Gastroesophageal sphincter (tissue), 3 donors: ENCODE results near the gene NGEF.

Experiments
- CTCF ChIP-seq, 4 experiments: fragments of 200-600 bp in 2 of 4; fragments of 450-650 bp in 2 of 4; sonication (generic) in 1 of 4; IDR thresholded peaks; one replicate each; pipeline ENCODE4 v1.5.1; 2017 to 2019; ENCODE audit warnings: antibody characterized with exemption in 4 of 4, mild to moderate bottlenecking in 2 of 4, moderate library complexity in 2 of 4
- POLR2A ChIP-seq, 2 donors: fragments of 450-650 bp; IDR thresholded peaks; one replicate each; pipeline ENCODE4 v1.6.1; 2017; ENCODE audit warnings: antibody characterized with exemption in 2 of 2, mild to moderate bottlenecking in 2 of 2, moderate library complexity in 1 of 2
- POLR2AphosphoS5 ChIP-seq: sonication (generic); formaldehyde crosslinking; IDR thresholded peaks from one replicate; pipeline ENCODE4 v1.6.1; 2017; ENCODE audit warnings: antibody characterized with exemption

- TF ChIP-seq CTCF (IDR thresholded peaks at IDR 0.05) (no peak), POLR2A (IDR thresholded peaks at IDR 0.05) (no peak), POLR2AphosphoS5 (no peak)
These were observed 155.9 kb downstream of the NGEF start for GRCh38 chr2:232857158-232857563.
